ENCODE data around the gene NHLRC4. TPM values are rescaled to one million over a fixed set of nuclear protein-coding genes. Genes with fewer than 3 reads are reported as not detected.

NHLRC4 gene
- total and polyA plus RNA-seq, 9 of the 15 experiments (the other 6 are each of a cell fraction or from before 2014, with no cell fraction given), result 0.24 to 3.7 (median 1.3) TPM; not detected in 2

GRCh38 chr16:555528-556473, 11.0 kb upstream of the NHLRC4 start:
- no peak overlapping the region for H3K4me2 ChIP-seq (ENCODE audit: insufficient read depth, low read length)
- in situ Hi-C loops (cut with MboI) (no loop called here), intact Hi-C loops (cut with micrococcal nuclease) (no loop called here)
- BruUV-seq (replicated peaks), result no TSS peak
- peaks cover 29% of the 10 kb centered on the region; the same call in 1 of the 3 replicates for H3K36me3 ChIP-seq (ENCODE audit: control insufficient read depth, insufficient read depth, low read length)
- FAIRE-seq (no peak), DNase-seq (ENCODE audit: extremely low read depth in 1 of 4, low spot score in 3 of 4) (no peak), ATAC-seq (0 out of 3 replicates have a peak, but pooled peaks have one; percentile 11)
- H3K27me3 ChIP-seq (ENCODE audit: control insufficient read depth in 2 of 2, insufficient read depth in 2 of 2, low read length in 2 of 2), result peaks cover under 1% of the 10 kb centered on the region in 2 experiments; a peak in 2 of 5 replicates
- H2AFZ ChIP-seq (ENCODE audit: low read depth, low read length), result no peak overlapping the region
- no peak overlapping the region for H3K4me3 ChIP-seq
- no peaks in the 10 kb centered on the region for H4K20me1 ChIP-seq (replicated peaks; ENCODE audit: control insufficient read depth, insufficient read depth, low read length)
- POLR2A ChIA-PET, result interaction anchor here (0.6 to 1.0 kb wide), 2 partner anchors 11 to 168 kb away, joined by 3 read pairs; partner anchors contain the start of gene NHLRC4
- no peaks in the 10 kb centered on the region for H3K79me2 ChIP-seq (ENCODE audit: control insufficient read depth, insufficient read depth, low read length)
- 78% methylated on average over 22 of the region's 32 CpGs for WGBS (ENCODE audit: insufficient coverage, low coverage, missing lambda C conversion rate)
- CTCF ChIA-PET (ENCODE audit: low intra/inter-chr PET ratio), result no interaction called here
- H3K9me1 ChIP-seq (ENCODE audit: control insufficient read depth, insufficient read depth, low read length), result no peaks in the 10 kb centered on the region
- no peak overlapping the region for H3K27ac ChIP-seq (ENCODE audit: extremely low read depth, low read depth, low read length)
- no peaks in the 10 kb centered on the region for H3K9me3 ChIP-seq (replicated peaks; ENCODE audit: control insufficient read depth, insufficient read depth, low read depth, low read length)
- H3K9ac ChIP-seq (ENCODE audit: insufficient read depth in 1 of 2, low read depth in 2 of 2, low read length in 2 of 2), result 0 out of 4 replicates have a peak overlapping the region, but pooled peaks of 1 of the 2 experiments have one; percentile 35
- peaks cover 0 to 63% of the 10 kb centered on the region in 2 experiments; a peak in 2 of 5 replicates for H3K4me1 ChIP-seq (replicated peaks in 1 of 2; ENCODE audit: control insufficient read depth in 2 of 2, insufficient read depth in 2 of 2, low read length in 2 of 2)
- TF ChIP-seq ETV1 (tag; conservative IDR thresholded peaks at IDR 0.05; ENCODE audit: low read depth), result no peak
- TF ChIP-seq ADNP (tag; IDR thresholded peaks at IDR 0.05), result no peak
- no peak for TF ChIP-seq NFRKB (IDR thresholded peaks at IDR 0.05; ENCODE audit: low read depth)
- no peak for TF ChIP-seq MYC (IDR thresholded peaks at IDR 0.05; ENCODE audit: low read depth, low read length)
- TF ChIP-seq MYC (CRISPR knock-in tag; IDR thresholded peaks at IDR 0.05; ENCODE audit: borderline replicate concordance, low read depth), result no peak
- no peak for TF ChIP-seq SREBF1 (IDR thresholded peaks at IDR 0.05; ENCODE audit: borderline replicate concordance, low read depth, low read length)
- no peak for TF ChIP-seq MTA3 (IDR thresholded peaks at IDR 0.05; ENCODE audit: borderline replicate concordance)
- TF ChIP-seq KLF6 (CRISPR knock-in tag; IDR thresholded peaks at IDR 0.05; ENCODE audit: borderline replicate concordance), result no peak
- no peak for TF ChIP-seq CTCFL (IDR thresholded peaks at IDR 0.05; ENCODE audit: borderline replicate concordance, insufficient read depth, low read depth, low read length, poor library complexity, severe bottlenecking)
- TF ChIP-seq PBX2 (CRISPR knock-in tag; IDR thresholded peaks at IDR 0.05; ENCODE audit: low read depth), result no peak
- no peak for TF ChIP-seq PBX2 (tag; conservative IDR thresholded peaks at IDR 0.05; ENCODE audit: low read depth)
- no peak for TF ChIP-seq ZHX1 (conservative IDR thresholded peaks at IDR 0.05; ENCODE audit: low read length)
- TF ChIP-seq SMARCC2 (IDR thresholded peaks at IDR 0.05; ENCODE audit: low read depth), result no peak
